ENCODE results near the gene PTPRM. TPM values are rescaled to one million over a fixed set of nuclear protein-coding genes. Genes with fewer than 3 reads are reported as not detected.

PTPRM gene
- total and polyA plus RNA-seq, 2 of the 4 experiments (the other 2 are of a cell fraction): 28.3 to 51.2 TPM

DNA sequence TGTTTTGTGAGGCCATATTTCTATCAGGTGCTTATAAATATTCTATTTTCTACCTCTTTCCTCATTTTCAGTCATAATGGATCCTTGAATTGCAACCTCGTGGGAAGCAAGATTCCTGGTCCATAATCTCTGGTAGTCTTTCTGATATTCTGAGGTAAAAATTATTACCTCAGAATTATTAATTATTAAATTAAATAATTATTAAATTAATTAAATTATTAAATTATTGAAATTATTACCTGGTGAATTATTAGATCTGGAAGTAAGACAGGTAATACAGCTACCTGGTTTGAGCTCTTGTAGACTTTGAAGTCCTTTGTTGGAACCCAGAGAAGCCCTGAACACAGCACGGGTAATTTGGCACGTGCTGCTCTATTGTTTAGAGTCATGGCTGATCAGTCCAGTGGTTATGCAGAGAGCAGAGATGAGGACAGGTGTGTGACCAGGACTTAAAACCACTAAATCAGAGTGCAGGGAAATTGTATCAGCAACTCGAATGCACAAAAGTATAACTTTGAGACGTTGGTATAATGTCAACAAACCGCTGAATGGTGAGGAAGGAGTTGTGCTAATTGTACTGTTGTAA, 46.8 kb upstream of the PTPRM start:
- no TSS peak for BruUV-seq (replicated peaks)
- no peak overlapping the region for H3K14ac ChIP-seq (replicated peaks; ENCODE audit: low read depth, low read length)
- H3K27me3 ChIP-seq (ENCODE audit: control insufficient read depth, insufficient read depth, low read length): peaks cover 15% of the 10 kb centered on the region
- CTCF ChIA-PET: no interaction called here
- H3K4me3 ChIP-seq (ENCODE audit: insufficient read depth, low read depth, low read length): no peak overlapping the region
- no peak overlapping the region for H3K9ac ChIP-seq (ENCODE audit: low read depth, low read length)
- no peak overlapping the region for H2BK15ac ChIP-seq (ENCODE audit: low read depth, low read length)
- H3K9me1 ChIP-seq (ENCODE audit: insufficient read depth, low read length): no peaks in the 10 kb centered on the region
- no peak overlapping the region for H2BK120ac ChIP-seq (ENCODE audit: low read depth, low read length)
- no peak overlapping the region for H2AFZ ChIP-seq (replicated peaks; ENCODE audit: low read length, poor library complexity)
- H3K4me1 ChIP-seq (ENCODE audit: control insufficient read depth, insufficient read depth, low read length): no peaks in the 10 kb centered on the region
- in situ Hi-C loops (cut with MboI; ENCODE audit: low sequenced_read_pairs): no loop called here
- H2BK20ac ChIP-seq (ENCODE audit: low read depth, low read length): no peak overlapping the region
- POLR2A ChIA-PET (ENCODE audit: unreplicated experiment): no interaction called here
- intact Hi-C loops (cut with micrococcal nuclease): no loop called here
- no peak overlapping the region for H4K5ac ChIP-seq (ENCODE audit: low read depth, low read length)
- H2AK5ac ChIP-seq (ENCODE audit: low read depth, low read length): no peak overlapping the region
- no peaks in the 10 kb centered on the region for H3K79me1 ChIP-seq (ENCODE audit: low read depth in 1 of 2, low read length in 2 of 2)
- H3K4ac ChIP-seq (ENCODE audit: low read depth, low read length): no peak overlapping the region
- no peak overlapping the region for H2AK9ac ChIP-seq (replicated peaks; ENCODE audit: low read depth, low read length, poor library complexity)
- no peak overlapping the region for H4K8ac ChIP-seq (ENCODE audit: low read depth in 2 of 2, low read length in 2 of 2)
- no peak overlapping the region for H3K18ac ChIP-seq (ENCODE audit: low read depth, low read length)
- no peak overlapping the region for H4K91ac ChIP-seq (ENCODE audit: insufficient read depth, low read depth, low read length)
- no peak for TF ChIP-seq MAZ (IDR thresholded peaks at IDR 0.05; ENCODE audit: borderline replicate concordance, low read depth, low read length)
- no peak for TF ChIP-seq CHD1 (IDR thresholded peaks at IDR 0.05; ENCODE audit: low read depth, low read length)
- TF ChIP-seq MXI1 (IDR thresholded peaks at IDR 0.05; ENCODE audit: borderline replicate concordance, low read depth, low read length): no peak
- TF ChIP-seq RCOR1 (IDR thresholded peaks at IDR 0.05; ENCODE audit: insufficient replicate concordance, low read length): no peak
- TF ChIP-seq NFE2L2 (IDR thresholded peaks at IDR 0.05; ENCODE audit: low read depth, low read length): no peak
- no peak for TF ChIP-seq CEBPB (IDR thresholded peaks at IDR 0.05; ENCODE audit: low read depth, low read length)
- no peaks in the 10 kb centered on the region for H3K9me3 ChIP-seq (ENCODE audit: control insufficient read depth, insufficient read depth, low read length)
- ATAC-seq (ENCODE audit: low read depth) (no peak), DNase-seq (no peak)
- no peak overlapping the region for H3K27ac ChIP-seq (ENCODE audit: insufficient read depth, low read length)
- no peak overlapping the region for H2BK5ac ChIP-seq (ENCODE audit: low read depth, low read length, poor library complexity, severe bottlenecking)
- H3K23ac ChIP-seq (ENCODE audit: low read depth, low read length): no peak overlapping the region
- no peak overlapping the region for H3K56ac ChIP-seq (ENCODE audit: extremely low read depth, insufficient read depth, low read length)
- H3K36me3 ChIP-seq (ENCODE audit: control insufficient read depth, insufficient read depth, low read length): no peaks in the 10 kb centered on the region
- WGBS, 2 experiments (ENCODE audit: extremely low coverage in 2 of 2, insufficient read length in 1 of 2): 65% methylated on average over 4 of the region's 6 CpGs; no CpG with 5 or more reads in 1 of the 2 experiments
- no peak overlapping the region for H3K4me2 ChIP-seq (ENCODE audit: low read depth, low read length)
- dilution Hi-C loops (cut with HindIII; ENCODE audit: low sequenced_read_pairs, unreplicated experiment): no loop called here
- H4K20me1 ChIP-seq (ENCODE audit: insufficient read depth, low read length): no peaks in the 10 kb centered on the region
